GM13977 (cell line): Measurements from ENCODE around the gene RHBDF2.

Experiments
- DNase-seq: peaks from one replicate; pipeline ENCODE4 v3.0.0; 2012; ENCODE audit warnings: low spot score
- CTCF ChIP-seq: IDR thresholded peaks from 2 replicates; pipeline ENCODE4 v1.5.1; 2012; ENCODE audit warnings: mild to moderate bottlenecking, control low read depth; ENCODE audit not compliant: insufficient read depth; ENCODE audit errors: extremely low read depth, missing control alignments
- in situ Hi-C: fragments of 300-500 bp; cut with MboI; formaldehyde crosslinking; loops from one replicate; pipeline ENCODE4 v1.12.0; 2022; ENCODE audit warnings: low sequenced_read_pairs, low pct_unique_long_range_greater_than_20kb, mixed read lengths, inconsistent platforms; ENCODE audit not compliant: unreplicated experiment

RHBDF2 gene

GRCh38 chr17:76492989-76493501 is 8.2 kb downstream of the RHBDF2 start:
- DNase-seq, result peak; percentile 70
- in situ Hi-C loops, result no loop called here

GRCh38 chr17:76492123-76492988 is 8.9 kb downstream of the RHBDF2 start:
- DNase-seq, result peak; percentile 65
- TF ChIP-seq CTCF, result no peak
- in situ Hi-C loops, result no loop called here

More at GRCh38 chr17:76492989-76493501, 8.2 kb downstream of the RHBDF2 start:
- no peak for TF ChIP-seq CTCF

GRCh38 chr17:76491271-76492122 is 9.7 kb downstream of the RHBDF2 start:
- no peak for TF ChIP-seq CTCF
- in situ Hi-C loops, result no loop called here
- no peak for DNase-seq

- DNase-seq, result no peak
- in situ Hi-C loops, result no loop called here
- TF ChIP-seq CTCF, result no peak
Measured at GRCh38 chr17:76490112-76490710, 11.0 kb downstream of the RHBDF2 start.

- no peak for TF ChIP-seq CTCF
- no peak for DNase-seq
- in situ Hi-C loops, result no loop called here
Measured at GRCh38 chr17:76487451-76488192, 13.6 kb downstream of the RHBDF2 start.
